Endothelial cell of umbilical vein (primary cell): Measurements from ENCODE around the gene WDR36.

Experiments
- EZH2 ChIP-seq: IDR thresholded peaks from 2 replicates; pipeline ENCODE4 v1.6.1; 2012; ENCODE audit warnings: borderline replicate concordance, low read depth, mild to moderate bottlenecking, moderate library complexity, low read length, inconsistent platforms; ENCODE audit not compliant: severe bottlenecking
- FOS ChIP-seq: IDR thresholded peaks from 2 replicates; pipeline ENCODE4 v1.6.1; 2011; ENCODE audit warnings: mild to moderate bottlenecking, low read length, moderate library complexity, borderline replicate concordance; ENCODE audit not compliant: insufficient read depth
- GATA2 ChIP-seq: IDR thresholded peaks from 2 replicates; pipeline ENCODE4 v1.7.0; 2011; ENCODE audit warnings: low read depth, mild to moderate bottlenecking, moderate library complexity, mixed read lengths, low read length; ENCODE audit not compliant: insufficient read length, insufficient read depth
- MAX ChIP-seq: IDR thresholded peaks from 2 replicates; pipeline ENCODE4 v1.6.1; 2011; ENCODE audit not compliant: insufficient read depth, insufficient read length
- MYC ChIP-seq: IDR thresholded peaks from one replicate; pipeline ENCODE4 v1.6.1; 2011; ENCODE audit warnings: mild to moderate bottlenecking, low read depth, low read length
- POLR2A ChIP-seq: IDR thresholded peaks from 2 replicates; pipeline ENCODE4 v1.6.1; 2012; ENCODE audit warnings: low read depth, mild to moderate bottlenecking, control low read depth, low read length
- POLR2AphosphoS5 ChIP-seq: IDR thresholded peaks from 2 replicates; pipeline ENCODE4 v1.6.1; 2012; ENCODE audit warnings: low read depth, mild to moderate bottlenecking, control low read depth, low read length, moderate library complexity; ENCODE audit not compliant: insufficient read depth
- TF ChIP-seq, protein P1 (sequence below), 2 donors: IDR thresholded peaks; 1 replicate in 1 of 2; 2 replicates in 1 of 2; pipeline ENCODE4 v1.5.1; 2011; ENCODE audit warnings: low read length in 2 of 2, mild to moderate bottlenecking in 2 of 2, moderate library complexity in 2 of 2, control low read depth in 1 of 2, inconsistent platforms in 1 of 2, low read depth in 1 of 2; ENCODE audit not compliant: insufficient read depth in 1 of 2; ENCODE audit errors: extremely low read depth in 1 of 2

- TF ChIP-seq, protein P1, sequence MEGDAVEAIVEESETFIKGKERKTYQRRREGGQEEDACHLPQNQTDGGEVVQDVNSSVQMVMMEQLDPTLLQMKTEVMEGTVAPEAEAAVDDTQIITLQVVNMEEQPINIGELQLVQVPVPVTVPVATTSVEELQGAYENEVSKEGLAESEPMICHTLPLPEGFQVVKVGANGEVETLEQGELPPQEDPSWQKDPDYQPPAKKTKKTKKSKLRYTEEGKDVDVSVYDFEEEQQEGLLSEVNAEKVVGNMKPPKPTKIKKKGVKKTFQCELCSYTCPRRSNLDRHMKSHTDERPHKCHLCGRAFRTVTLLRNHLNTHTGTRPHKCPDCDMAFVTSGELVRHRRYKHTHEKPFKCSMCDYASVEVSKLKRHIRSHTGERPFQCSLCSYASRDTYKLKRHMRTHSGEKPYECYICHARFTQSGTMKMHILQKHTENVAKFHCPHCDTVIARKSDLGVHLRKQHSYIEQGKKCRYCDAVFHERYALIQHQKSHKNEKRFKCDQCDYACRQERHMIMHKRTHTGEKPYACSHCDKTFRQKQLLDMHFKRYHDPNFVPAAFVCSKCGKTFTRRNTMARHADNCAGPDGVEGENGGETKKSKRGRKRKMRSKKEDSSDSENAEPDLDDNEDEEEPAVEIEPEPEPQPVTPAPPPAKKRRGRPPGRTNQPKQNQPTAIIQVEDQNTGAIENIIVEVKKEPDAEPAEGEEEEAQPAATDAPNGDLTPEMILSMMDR (IDR thresholded peaks at IDR 0.05; ENCODE audit: extremely low read depth in 1 of 2, insufficient read depth in 1 of 2, low read depth in 1 of 2, low read length in 2 of 2) = no peak
- TF ChIP-seq POLR2A = no peak
- no peak for TF ChIP-seq POLR2AphosphoS5
- no peak for TF ChIP-seq GATA2
- no peak for TF ChIP-seq FOS
- TF ChIP-seq MYC = no peak
- no peak for TF ChIP-seq MAX
- TF ChIP-seq EZH2 = no peak
Measured at GRCh38 chr5:111074244-111074643, 17.9 kb upstream of the WDR36 start.
